Activated CD4-positive, alpha-beta T cell treated with anti-CD3 and anti-CD28 coated beads, Interleukin-2, Interleukin-4, amounts not matched to agents 100 ng/mL and 50 ng/mL, durations not matched to agents 16 hours and 8 hours (primary cell): ENCODE data around the gene CD177.
"Not testable (repeated sequence)": the region's sequence is repeated elsewhere in the genome, so short reads cannot be mapped to it uniquely, and the experiment has no call there.

ENCODE experiments used
- DNase-seq: peaks from one replicate; pipeline ENCODE4 v3.0.0-alpha.2; 2020; ENCODE audit warnings: low spot score

Gene CD177, protein sequence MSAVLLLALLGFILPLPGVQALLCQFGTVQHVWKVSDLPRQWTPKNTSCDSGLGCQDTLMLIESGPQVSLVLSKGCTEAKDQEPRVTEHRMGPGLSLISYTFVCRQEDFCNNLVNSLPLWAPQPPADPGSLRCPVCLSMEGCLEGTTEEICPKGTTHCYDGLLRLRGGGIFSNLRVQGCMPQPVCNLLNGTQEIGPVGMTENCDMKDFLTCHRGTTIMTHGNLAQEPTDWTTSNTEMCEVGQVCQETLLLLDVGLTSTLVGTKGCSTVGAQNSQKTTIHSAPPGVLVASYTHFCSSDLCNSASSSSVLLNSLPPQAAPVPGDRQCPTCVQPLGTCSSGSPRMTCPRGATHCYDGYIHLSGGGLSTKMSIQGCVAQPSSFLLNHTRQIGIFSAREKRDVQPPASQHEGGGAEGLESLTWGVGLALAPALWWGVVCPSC

DNA sequence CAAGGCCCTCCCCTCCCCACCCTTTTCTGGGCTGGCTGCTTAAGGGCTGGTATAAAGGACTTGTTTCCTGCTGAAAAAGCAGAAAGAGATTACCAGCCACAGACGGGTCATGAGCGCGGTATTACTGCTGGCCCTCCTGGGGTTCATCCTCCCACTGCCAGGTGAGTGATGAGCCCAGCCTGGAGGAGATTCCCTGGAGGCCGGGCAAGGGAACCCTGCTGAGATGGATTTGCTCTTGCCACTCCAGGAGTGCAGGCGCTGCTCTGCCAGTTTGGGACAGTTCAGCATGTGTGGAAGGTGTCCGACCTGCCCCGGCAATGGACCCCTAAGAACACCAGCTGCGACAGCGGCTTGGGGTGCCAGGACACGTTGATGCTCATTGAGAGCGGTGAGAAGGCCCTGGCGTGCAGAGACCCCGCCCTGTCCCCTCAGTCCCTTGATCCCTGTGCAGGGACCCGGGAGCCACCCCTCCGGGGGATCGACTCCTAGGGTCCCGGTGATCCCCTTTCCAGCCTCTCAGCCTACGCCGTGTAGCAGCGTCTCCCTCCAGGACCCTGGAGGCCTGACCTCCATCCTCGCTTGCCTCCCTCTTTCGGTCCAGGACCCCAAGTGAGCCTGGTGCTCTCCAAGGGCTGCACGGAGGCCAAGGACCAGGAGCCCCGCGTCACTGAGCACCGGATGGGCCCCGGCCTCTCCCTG, at the start of gene CD177:
Gene CD177 (plus strand): TSS at position 81 of the 699 bp plus-strand sequence. CDS start 29 bp downstream, at position 110.
- DNase-seq: no peak

DNA sequence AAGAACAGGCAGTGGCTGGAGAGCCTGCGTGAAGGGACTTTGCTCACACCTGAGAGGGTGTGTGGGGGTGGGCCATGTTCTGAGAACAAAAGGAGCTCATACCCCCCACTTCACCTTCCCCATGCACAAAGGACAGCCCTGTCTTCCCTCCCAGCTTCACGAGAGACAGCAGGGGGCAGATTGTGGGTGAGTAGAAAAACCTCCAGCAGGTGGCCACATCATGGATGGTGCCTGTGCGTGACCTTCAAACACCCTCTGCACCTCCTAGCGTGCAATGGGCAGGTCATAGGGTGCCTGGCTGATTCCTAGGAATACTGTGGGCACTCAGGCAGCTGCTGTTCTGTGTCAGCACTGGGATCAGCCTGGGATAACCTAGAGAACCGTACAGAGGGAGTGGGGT, 47.8 kb upstream of the CD177 start:
- DNase-seq: no peak

DNA sequence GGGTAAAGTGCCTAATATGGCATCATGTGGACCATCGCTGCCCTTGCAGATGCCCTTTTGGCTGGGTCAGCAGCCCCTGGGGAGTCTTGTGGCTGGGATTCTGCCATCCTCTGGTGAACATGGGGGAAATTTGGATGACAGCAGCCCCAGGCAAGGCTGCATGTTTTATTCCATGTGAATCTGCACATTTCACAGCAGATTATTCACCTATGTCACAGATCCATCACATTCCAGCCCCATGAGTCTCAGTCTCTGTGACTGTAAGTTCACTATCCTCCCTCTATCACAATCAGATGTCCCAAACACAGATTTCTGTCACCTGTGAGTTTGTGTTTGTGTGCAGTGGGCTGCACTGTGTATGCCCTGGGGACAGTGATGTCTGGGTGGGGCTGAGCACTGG, 47.4 kb upstream of the CD177 start:
- DNase-seq: no peak

DNA sequence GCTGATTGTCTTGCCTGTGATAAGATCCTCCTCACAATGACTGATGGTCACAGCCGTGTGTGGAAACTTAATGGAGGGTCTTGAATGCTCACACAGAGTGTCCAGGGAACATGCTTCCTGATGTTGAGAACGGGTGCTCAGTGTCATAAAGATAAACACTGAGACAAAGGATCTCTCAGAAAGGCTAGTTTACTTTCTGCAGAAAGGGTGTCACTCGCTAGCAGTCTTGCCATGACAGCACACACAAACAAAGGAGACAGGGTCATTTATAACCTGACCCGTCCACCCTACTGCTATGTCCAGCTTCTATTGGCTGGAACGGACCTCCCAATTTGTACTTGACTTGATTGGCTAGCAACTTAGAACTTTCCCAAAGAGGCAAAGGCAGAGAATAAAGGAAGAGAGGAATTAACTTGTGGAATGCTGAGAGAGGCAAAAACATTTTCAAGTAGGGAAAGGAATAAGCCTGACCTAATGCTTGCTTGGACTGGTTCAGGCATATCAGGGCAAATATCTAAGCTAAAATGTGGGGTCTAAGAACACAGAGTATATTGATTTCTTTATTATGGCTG, 45.2 kb upstream of the CD177 start:
- no peak for DNase-seq

DNA sequence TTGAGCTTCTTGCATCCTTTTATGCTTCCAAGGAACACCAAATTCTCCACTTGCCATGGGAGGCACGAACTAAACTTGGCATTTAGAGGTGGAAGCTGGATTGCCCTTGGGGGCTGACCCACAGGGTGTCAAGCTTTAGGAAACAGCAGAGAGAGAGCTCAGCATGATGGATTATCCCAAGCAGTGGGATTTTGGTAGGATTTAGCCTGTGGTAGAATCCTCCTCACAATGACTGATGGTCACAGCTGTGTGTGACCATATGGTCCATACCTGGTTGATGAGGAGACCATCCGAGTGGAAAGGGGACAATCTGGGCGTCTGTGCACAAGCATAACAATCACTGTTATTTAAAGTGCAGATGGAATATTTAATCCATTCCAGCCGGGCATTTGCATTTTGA, 44.0 kb upstream of the CD177 start:
- DNase-seq: no peak

DNA sequence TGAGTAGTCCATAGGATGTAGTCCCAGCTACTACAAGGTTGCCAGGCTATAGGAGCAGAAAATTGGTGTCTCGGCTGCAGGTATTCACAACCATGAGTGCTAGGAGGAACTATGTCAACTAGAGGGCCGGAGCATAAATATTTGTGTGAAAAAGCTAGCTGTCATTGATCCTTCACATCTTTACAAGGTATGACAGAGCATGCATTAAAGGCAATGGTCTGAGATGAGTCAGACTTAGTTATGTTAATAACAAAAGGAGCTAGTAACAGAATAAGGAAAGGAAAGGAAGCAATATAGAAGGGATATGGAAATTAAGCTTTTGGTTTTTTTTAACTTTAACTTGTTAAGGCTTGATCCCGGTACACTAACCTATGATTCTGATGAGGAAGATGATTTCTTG, 43.3 kb upstream of the CD177 start:
- DNase-seq: no peak

DNA sequence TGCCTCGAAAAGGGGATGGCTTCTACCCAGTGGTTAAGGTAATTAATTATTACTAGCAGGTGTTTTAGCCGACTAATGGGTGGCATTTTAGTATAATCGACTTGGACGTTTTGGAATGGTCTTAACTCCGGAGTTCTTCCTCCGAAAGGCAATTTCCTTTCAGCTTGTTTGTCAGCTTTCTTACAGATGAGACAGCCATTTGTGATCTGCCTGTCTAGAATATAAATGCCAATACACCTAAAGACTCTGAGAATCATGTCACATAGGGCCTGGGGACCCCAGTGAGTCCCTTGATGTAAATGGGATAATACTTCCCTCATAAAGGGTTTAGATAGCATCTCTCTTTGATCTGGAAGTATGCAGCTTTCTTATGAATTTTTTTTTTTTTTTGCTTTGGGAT, 42.2 kb upstream of the CD177 start:
- no peak for DNase-seq

DNA sequence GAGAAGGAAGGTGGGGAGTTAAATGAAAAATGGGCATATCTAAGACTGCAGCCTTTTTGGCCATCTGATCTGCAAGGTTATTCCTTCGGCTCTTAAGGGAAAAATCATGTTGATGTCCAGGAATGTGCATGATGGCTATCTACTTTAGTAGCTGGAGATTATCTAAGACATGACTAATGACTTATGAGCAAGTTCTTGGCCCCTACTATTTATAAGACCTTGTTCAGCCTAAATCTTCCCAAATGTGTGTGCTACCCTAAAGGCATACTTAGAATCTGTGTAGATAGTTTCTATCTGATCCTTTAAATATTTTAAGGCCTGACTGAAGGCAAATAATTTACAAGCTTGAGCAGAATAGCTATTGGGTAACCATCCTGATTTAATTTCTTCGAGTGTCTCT, 41.8 kb upstream of the CD177 start:
- no peak for DNase-seq

DNA sequence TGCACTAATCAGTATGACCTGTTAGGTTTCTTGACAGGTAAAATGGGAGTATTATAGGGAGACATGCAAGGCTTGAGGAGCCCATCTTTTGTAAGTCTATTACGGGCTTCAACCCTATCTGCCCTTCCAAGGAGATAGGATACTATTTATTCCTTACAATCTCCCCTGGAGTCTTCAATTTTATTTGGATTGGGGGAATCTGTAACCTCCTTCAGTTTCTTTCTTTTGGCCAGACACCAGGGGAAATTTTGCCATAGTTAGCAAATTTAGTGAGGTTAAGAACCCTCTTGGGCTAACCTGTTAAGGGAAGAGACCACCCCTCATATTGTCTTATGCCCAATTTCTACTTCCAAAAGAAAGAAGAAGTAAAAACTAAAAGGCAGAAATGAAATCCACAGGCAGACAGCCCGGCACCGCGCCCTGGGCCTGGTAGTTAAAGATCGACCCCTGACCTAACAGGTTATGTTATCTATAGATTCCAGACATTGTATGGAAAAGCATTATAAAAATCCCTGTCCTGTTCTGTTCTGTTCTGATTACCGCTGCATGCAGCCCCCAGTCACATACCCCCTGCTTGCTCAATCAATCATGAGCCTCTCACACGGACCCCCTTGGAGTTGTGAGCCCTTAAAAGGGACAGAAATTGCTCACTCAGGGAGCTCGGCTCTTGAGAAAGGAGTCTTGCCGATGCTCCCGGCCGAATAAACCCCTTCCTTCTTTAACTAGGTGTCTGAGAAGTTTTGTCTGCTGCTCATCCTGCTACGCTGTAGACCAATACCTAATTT, 39.6 kb upstream of the CD177 start:
- DNase-seq: no peak

DNA sequence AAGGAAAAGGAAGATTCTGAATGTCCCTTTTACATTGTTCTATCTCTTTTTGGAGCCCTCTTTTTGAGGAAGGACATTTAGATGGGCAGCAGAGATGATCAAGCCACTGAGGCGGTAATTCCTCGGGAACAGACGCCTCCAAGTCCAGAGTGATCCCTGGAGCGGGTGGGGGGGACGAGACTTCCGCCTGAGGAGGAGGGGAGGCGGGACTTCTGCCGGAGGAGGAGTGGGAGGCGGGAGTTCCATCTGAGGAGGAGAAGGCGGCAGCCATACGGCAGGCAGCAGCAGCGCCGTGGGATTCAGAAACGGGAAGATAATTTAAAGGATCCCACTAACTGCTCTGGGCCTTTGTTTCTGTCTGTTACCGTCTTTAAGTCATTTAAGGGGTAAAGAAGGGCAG, 37.6 kb upstream of the CD177 start:
- DNase-seq: no peak

DNA sequence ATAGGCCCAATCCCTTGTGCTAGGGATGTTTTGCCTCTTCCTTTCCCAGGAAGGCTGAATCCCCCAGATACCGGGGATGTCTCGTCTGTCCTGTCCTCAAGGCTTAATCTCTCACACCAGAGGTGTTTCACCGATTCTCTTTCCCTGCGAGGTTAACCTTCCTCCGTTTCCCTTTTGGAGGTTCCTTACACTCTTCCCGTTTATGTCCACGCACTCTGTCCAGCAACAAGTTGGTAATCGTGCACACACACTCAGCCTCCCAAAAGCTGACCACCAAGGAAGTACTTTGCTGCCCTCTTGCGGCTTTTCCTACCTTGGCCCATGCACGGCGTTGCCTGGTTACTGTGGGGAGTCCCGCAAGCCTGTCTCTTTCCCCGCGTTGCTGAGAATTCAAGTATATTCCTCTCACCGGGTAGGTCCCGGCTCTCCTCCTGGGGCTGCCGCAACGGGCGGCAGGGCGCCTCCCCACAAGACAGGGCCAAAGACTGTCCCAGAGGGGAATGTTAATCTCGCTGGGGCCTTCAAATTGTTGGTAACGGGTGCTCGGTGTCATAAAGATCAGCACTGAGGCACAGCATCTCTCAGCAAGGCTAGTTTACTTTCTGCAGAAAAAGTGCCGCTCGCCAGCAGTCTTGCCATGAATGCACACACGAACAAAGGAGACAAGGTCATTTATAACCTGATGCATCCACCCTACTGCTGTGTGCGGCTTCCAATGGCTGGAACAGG, 36.7 kb upstream of the CD177 start:
- no peak for DNase-seq

DNA sequence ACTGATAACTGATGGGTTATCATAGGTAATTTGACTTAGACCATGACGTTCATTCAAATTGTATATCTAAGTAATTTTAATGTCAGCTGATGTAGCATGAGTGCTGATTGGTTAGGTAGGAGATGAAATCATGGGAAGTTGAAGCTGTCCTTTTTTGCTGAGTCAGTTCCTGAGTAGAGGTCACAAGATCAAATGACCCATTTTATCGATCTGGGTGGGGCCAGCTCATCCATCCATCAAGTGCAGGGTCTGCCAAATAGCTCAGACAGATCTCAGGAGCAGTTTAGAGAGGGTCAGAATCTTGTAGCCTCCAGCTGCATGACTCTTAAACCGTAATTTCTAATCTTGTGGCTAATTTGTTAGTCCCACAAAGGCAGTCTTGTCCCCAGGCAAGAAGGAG, 35.3 kb upstream of the CD177 start:
- DNase-seq: no peak

DNA sequence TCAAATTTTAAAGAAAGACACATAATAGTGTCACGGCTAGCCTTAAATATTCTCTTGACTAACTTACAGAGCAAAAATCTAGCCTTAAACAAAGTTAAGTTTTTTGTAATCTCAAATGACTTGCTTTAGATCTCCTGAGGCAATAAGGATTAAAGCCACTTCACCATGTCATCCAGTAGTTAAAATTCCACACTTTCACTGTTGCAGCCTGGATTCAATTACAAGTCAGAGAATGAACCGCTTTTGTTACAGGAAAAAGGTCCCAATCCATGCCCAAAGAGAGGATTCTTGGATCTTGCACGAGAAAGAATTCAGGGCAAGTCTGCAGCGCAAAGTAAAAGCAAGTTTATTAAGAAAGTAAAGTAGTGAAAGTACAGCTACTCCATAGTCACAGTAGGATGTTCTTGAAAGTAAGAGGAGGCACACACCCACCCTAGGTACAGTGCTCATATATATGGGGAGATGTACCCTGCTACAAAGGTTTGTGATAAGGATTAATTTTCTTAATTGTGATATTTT, 34.6 kb upstream of the CD177 start:
- DNase-seq: no peak

DNA sequence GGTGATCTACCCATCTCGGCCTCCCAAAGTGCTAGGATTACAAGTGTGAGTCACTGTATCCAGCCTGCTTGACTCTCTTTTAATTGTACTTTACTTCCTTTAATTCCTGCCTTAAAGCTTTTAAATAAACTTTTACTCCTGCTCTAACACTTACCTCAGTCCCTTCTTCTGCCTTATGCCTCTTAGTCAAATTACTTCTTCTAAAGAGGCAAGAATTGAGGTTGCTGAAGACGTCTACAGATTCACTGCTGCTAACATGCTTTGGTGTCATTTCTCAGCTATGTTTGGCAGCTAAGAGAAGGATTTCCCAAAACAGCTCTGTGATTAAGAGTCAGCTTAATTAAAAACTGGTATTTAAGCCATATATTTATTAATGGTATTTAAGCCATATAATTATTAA, 32.9 kb upstream of the CD177 start:
- DNase-seq: no peak

DNA sequence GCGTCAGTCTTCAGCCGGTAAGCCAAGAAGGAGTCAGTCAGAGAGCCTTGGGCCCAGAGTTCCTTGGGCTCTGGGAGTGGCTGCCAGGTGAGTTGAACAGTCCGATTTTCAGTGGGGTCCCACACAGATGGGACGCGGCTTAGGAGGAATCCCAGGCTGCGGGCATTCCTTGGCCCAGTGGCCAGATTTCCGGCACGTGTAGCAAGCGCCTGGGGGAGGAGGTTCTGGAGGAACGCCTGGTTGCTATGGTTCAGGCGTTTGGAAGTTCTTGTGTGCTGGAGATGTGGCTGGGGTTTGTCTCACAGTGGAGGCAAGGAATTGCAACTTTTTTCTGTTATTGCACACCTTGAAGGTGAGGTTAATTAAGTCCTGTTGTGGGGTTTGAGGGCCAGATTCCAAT, 26.7 kb upstream of the CD177 start:
- not testable (repeated sequence) for DNase-seq

DNA sequence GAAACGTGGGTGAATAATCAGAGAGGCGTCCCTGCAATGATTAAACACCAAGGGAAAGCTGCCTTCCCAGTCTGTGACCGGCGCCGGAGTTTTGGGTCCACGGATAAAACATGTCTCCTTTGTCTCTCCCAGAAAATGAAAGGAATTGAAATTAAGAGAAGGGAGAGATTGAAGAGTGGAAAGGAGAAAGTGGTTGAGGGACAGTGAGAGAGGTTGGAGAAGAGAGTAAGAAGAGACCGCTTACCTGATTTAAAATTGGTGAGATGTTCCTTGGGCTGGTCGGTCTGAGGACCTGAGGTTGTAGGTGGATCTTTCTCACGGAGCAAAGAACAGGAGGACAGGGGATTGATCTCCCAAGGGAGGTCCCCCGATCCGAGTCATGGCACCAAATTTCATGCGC, 24.9 kb upstream of the CD177 start:
- not testable (repeated sequence) for DNase-seq

DNA sequence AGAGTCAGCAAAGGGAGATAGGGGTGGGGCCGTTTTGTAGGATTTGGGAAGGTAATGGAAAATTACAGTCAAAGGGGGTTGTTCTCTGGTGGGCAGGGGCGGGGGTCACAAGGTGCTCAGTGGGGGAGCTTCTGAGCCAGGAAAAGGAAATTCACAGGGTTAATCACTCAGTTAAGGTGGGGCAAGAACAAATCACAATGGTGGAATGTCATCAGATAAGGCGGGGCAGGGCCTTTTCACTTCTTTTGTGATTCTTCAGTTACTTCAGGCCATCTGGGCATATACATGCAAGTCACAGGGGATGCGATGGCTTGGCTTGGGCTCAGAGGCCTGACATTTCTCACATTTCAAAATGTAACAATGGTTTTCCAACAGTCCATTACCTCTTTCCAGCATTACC, 24.4 kb upstream of the CD177 start:
- not testable (repeated sequence) for DNase-seq

DNA sequence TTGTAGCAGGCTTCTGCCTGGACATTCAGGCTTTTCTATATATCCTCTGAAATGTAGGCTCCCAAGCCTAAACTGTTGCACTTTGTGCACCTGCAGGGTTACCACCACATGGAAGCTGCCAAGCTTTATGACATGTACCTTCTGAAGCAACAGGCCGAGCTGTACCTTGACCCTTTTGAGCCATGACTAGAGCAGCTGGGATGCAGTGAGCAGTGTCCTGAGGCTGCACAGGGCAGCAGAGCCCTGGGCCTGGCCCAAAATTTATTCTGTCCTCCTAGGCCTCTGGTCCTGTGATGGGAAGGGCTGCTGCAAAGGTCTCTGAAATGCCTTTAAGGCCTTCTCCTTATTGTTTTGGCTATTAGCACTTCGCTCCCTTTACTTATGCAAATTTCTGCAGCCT, 23.5 kb upstream of the CD177 start:
- no peak for DNase-seq

DNA sequence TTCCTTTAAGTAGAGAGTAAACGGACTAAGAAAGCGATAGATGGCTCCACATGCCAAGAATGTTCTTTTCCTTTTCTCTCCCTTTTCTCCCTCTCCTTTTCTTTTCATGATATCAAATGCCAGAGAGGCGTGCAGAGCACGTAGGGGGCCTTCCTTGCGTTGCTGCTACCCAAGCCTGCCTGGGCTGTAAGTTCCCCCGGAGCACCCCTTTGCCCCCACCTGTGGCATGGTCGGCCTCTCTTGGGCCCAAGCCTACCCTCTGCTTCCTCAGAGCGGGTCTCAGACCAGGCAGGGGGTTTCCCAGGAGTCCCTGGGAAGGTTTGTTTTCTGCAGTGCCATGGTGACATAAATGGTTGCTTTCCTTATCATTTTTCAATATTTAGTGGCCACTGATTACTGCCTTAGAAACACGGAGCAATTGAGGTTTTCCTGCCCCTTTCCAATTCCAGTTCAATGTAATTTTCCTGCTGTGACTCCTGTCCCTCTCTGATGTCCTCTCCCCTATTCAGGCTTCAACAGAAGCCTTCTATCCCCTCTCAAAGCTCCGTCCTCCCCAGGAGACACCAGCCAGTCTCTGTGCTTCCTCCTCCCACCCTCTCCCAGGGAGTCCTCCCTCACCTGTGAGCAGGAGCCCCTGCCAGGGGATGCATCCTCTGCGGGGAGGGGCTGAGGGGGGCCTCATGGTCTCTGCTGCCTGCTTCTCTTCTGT, 22.6 kb upstream of the CD177 start:
- no peak for DNase-seq

DNA sequence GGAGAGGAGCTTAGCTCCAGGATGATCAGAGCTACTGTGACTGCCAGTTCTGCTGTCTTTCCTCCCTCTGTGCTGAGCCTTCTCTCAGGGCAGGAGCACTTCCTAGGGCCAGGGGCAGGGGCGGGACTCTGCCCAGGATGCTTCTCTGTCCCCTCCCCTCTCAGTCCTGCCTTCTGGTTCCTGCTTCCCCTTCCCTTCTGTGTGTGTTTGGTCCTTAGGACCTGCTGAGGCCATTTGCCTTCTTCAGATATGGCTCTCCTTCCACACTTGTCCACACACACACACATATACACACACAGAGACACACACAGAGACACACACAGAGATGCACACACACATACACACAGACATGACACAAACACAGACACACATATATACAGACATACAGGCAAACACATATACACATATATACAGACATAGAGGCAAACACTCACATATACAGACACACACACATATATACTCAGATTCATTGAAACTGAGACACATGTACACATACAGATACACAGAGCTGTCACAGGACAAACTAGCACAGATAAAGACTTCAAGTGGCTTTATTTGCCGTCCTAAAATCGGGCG, 22.0 kb upstream of the CD177 start:
- no peak for DNase-seq
